Activated naive CD4-positive, alpha-beta T cell treated with anti-CD3 and anti-CD28 coated beads, Interleukin-2, amount 50 U/mL, for 72 hours (primary cell): Measurements from ENCODE around the gene CCBE1. TPM values are rescaled to one million over a fixed set of nuclear protein-coding genes. Genes with fewer than 3 reads are reported as not detected.

Experiments used
- ATAC-seq, 2 donors: fragments of 150-1000 bp; cut with Tn5 transposase; 2 replicates each; pipeline ENCODE4 v1.10.0; 2021; ENCODE audit warnings: mild to moderate bottlenecking in 2 of 2, moderate library complexity in 2 of 2
- DNase-seq, 2 donors: peaks; one replicate each; pipeline ENCODE4 v3.0.0; 2021 to 2022; ENCODE audit warnings: low spot score in 2 of 2
- H3K27ac Mint-ChIP-seq, 2 donors: one replicate each; pipeline ENCODE4 v1.8.0; 2022; ENCODE audit warnings: mild to moderate bottlenecking in 2 of 2, mixed read lengths in 2 of 2
- H3K36me3 Mint-ChIP-seq, 2 donors: one replicate each; pipeline ENCODE4 v1.8.0; 2022; ENCODE audit warnings: mixed read lengths in 2 of 2
- H3K9me3 Mint-ChIP-seq, 2 donors: one replicate each; pipeline ENCODE4 v1.8.0; 2022; ENCODE audit warnings: mixed read lengths in 2 of 2
- total RNA-seq, 2 donors: library from RNA; stranded (reverse); gene quantifications; one replicate each; pipeline ENCODE4 v1.2.3, GENCODE V29; 2022

The CCBE1 gene
- total RNA-seq, 2 donors from 2014 or later = 0.08 to 0.27 TPM

GRCh38 chr18:59696311-59697235, 650 bp downstream of the CCBE1 start:
- Mint-ChIP-seq H3K27ac (no peak overlapping the region), H3K36me3 (peaks cover 0 to 4% of the 10 kb centered on the region in 2 donors), H3K9me3 (no peaks in the 10 kb centered on the region)
- ATAC-seq (peak in 1 of 2 donors; percentile 69), DNase-seq (peak in 1 of 2 donors; percentile 18)

DNA sequence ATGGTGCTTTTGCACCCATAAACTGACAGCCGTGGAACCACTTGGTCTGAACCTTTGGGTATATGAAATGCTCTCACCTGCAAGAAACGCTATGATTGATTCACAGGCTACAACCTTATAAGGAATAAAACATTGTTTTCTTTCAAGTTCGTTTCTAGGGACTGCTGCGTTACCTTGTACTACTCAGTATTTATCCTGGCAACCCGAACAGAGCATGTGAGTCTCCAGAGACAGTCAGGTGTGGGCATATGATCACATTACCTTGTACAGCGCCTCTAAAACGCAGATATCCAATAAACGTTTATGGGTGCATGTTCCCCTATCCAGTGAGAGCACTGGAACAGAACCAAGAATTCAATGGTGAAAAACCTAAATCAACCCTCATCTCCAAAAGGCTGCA, 1.7 kb downstream of the CCBE1 start:
- no peak overlapping the region for H3K27ac Mint-ChIP-seq
- peaks cover 0 to 4% of the 10 kb centered on the region in 2 donors for H3K36me3 Mint-ChIP-seq
- ATAC-seq (no peak), DNase-seq (no peak)
- no peaks in the 10 kb centered on the region for H3K9me3 Mint-ChIP-seq

DNA sequence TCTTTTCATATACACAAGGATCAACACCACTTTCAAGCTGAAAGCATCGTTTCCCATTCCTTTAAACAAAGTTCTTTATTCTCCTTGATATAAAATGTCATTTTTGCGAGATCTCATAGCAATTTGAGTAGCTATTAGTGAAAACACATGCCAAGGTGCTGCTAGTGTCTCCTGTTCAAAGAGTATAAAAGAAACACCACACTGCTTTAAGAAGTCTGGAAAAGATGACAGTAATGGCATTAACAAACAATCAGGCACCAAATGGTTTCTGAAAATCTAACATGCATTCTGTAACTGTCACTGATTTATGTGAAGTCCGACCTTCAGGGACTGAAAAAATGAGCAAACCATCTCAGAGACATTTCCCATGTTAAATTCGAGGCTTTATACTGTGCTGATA, 2.4 kb downstream of the CCBE1 start:
- no peak for DNase-seq
- Mint-ChIP-seq H3K27ac (no peak overlapping the region), H3K9me3 (no peaks in the 10 kb centered on the region), H3K36me3 (peaks cover 0 to 4% of the 10 kb centered on the region in 2 donors)
- no peak for ATAC-seq

DNA sequence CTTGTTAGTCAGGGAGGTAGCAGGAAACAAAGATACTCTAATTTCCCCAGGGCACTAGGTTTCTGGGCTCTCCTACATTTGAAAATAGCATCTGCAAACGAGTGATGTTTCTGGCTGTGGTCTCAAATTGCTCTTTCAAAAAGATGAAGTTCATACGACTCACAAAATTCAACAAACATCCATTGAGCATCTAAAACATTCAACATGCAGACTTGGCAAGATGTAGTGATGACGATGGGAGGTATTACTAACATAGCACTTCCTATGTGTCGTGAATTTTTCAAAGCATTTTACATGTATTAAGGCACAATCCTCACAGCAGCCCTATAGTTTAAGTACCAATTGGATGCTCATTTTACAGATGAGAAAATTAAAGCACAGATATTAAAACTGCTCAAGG, 5.2 kb downstream of the CCBE1 start:
- no peak overlapping the region for H3K27ac Mint-ChIP-seq
- no peaks in the 10 kb centered on the region for H3K36me3 Mint-ChIP-seq
- DNase-seq = no peak
- H3K9me3 Mint-ChIP-seq = no peaks in the 10 kb centered on the region
- ATAC-seq = no peak

GRCh38 chr18:59690996-59691395, 6.2 kb downstream of the CCBE1 start:
- Mint-ChIP-seq H3K27ac (no peak overlapping the region), H3K9me3 (no peaks in the 10 kb centered on the region), H3K36me3 (no peaks in the 10 kb centered on the region)
- ATAC-seq (no peak), DNase-seq (no peak)

DNA sequence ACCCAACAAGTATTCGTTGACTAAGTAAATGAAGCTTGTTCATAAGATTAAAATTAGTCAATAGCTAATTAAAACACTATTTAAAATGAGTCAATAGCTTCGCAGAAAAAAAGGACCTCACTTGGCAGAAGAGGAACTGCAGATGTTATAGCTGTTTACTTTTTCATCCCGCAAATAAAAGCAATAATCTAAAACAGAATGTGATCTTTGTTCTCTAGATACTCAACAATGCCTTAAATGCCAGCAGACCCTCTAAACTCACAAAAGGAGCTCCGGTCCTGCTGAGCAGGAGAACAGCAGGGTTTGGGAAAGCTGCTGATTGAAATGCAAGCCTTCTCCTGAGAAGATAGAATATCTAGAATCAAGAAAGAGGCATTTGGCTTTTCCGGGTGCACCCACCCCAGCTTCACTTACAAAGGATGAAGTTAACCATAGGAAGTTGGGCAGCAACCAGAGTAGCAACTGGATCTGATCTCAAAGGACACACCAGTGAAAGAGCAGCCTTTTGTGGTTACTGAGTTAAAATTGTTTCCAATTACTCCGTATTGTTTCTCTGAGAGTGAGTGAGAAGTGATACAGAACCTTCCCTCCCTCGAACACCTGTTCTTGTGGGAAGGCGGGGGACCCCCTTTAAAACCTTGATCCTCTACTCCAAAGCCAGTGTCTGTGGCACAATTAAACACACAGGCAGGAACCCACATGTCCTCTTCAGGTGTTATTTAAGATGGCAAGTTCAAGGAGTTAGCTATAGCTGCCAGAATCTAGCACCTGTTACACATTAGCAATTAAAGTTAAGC, 6.8 kb downstream of the CCBE1 start:
- ATAC-seq = no peak
- H3K36me3 Mint-ChIP-seq = no peaks in the 10 kb centered on the region
- H3K9me3 Mint-ChIP-seq = no peaks in the 10 kb centered on the region
- H3K27ac Mint-ChIP-seq = no peak overlapping the region
- DNase-seq = no peak

GRCh38 chr18:59689756-59690155, 7.5 kb downstream of the CCBE1 start:
- H3K9me3 Mint-ChIP-seq = no peaks in the 10 kb centered on the region
- H3K36me3 Mint-ChIP-seq = no peaks in the 10 kb centered on the region

GRCh38 chr18:59686260-59686659, 11.0 kb downstream of the CCBE1 start:
- no peaks in the 10 kb centered on the region for H3K9me3 Mint-ChIP-seq
- H3K36me3 Mint-ChIP-seq = no peaks in the 10 kb centered on the region
- DNase-seq (no peak), ATAC-seq (no peak)
- no peak overlapping the region for H3K27ac Mint-ChIP-seq

More at GRCh38 chr18:59689756-59690155, 7.5 kb downstream of the CCBE1 start:
- ATAC-seq (no peak), DNase-seq (no peak)
- H3K27ac Mint-ChIP-seq = no peak overlapping the region

DNA sequence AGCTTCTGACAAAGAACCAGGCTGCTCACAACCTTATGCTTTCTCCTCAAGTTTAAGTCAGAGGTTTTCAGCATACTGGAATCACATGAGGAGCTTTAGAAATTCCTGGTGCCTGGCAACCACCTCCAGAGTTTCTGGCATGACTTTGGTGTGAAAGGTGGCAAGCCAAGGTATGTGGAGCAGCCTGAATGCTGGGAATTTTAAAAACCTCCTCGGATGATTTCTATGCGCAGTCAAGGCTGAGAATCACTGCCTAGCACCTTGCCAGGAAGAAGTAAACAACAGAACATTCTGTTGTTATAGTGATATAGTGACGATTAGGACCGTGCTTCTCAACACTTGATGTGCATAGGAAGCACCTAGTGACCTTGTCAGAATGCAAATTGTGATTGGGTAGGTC, 11.7 kb downstream of the CCBE1 start:
- no peaks in the 10 kb centered on the region for H3K36me3 Mint-ChIP-seq
- no peaks in the 10 kb centered on the region for H3K9me3 Mint-ChIP-seq
- H3K27ac Mint-ChIP-seq = no peak overlapping the region
- ATAC-seq (no peak), DNase-seq (no peak)

GRCh38 chr18:59684777-59685176, 12.4 kb downstream of the CCBE1 start:
- Mint-ChIP-seq H3K27ac (no peak overlapping the region), H3K9me3 (no peaks in the 10 kb centered on the region), H3K36me3 (no peaks in the 10 kb centered on the region)
- DNase-seq (no peak), ATAC-seq (no peak)

DNA sequence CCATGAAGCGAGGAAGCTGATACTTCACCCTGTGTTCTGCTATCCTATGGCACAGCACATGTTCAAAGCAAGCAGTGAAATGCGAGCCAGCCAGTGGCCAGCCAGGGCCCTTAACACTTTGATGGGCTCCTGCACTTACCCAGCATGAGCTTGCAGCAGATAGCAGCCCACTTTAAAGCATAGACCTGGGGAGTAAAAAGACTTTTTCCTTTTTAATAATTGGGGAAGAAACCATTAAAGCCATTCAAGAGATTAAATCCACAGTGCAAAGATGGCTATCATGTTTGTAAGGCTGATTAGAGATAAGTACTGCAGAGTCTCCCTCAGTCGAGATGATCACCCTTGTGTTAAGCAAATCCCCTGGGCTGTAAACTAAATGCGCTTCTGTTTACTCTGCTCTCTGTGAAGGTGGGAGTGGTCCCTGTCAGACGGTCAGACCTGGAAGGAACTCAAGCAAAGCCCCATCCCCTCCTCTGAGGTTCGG, 15.7 kb downstream of the CCBE1 start:
- H3K27ac Mint-ChIP-seq = no peak overlapping the region
- DNase-seq (no peak), ATAC-seq (no peak)
- H3K36me3 Mint-ChIP-seq = no peaks in the 10 kb centered on the region
- H3K9me3 Mint-ChIP-seq = no peaks in the 10 kb centered on the region

GRCh38 chr18:59681051-59681450, 16.2 kb downstream of the CCBE1 start:
- Mint-ChIP-seq H3K27ac (no peak overlapping the region), H3K9me3 (no peaks in the 10 kb centered on the region), H3K36me3 (no peaks in the 10 kb centered on the region)
- DNase-seq = no peak
- ATAC-seq = no peak

DNA sequence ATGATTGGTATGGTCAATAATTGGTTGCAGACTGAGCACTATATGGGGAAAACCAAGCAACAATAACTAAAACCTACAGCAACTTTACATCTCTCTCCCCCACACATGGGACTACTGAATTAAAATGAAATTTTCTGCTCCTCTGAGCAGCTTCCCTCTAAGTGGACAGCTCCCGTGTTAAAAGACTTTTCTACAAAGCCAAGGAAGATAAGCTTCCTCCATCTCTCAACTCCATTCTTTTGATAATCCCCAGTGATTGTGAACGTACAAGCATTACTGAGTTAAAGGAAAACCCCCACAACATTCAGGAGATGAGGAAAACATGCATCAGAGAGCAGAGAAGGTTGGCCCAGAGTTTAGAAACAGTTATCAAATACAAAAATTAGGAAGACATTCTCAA, 21.9 kb downstream of the CCBE1 start:
- no peaks in the 10 kb centered on the region for H3K9me3 Mint-ChIP-seq
- no peak for DNase-seq
- no peaks in the 10 kb centered on the region for H3K36me3 Mint-ChIP-seq
- no peak for ATAC-seq
- H3K27ac Mint-ChIP-seq = no peak overlapping the region

GRCh38 chr18:59674903-59675270, 22.3 kb downstream of the CCBE1 start:
- H3K27ac Mint-ChIP-seq = no peak overlapping the region
- no peaks in the 10 kb centered on the region for H3K36me3 Mint-ChIP-seq
- no peak for DNase-seq
- ATAC-seq = no peak
- H3K9me3 Mint-ChIP-seq = no peaks in the 10 kb centered on the region

DNA sequence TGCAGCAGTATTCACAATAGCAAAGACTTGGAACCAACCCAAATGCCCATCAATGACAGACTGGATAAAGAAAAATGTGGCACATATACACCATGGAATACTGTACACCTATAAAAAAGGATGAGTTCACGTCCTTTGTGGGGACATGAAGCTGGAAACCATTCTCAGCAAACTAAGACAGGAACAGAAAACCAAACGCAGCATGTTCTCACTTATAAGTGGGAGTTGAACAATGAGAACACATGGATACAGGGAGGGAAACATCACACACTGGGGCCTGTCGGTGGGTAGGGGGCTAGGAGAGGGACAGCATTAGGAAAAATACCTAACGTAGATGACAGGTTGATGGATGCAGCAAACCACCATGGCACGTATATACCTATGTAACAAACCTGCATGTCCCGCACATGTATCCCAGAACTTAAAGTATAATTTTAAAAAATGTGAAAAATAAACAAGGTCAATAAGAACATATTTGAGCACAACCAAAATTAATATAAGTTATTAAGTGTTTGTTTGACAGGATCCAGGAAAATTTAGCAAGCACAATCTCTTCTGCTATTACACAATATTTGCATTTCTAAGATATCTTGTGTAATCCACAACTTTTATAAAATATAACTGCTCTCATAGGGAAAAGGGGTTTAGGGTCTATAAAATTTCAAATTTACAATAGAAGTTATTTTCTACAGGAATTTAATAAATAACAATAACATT, 22.9 kb downstream of the CCBE1 start:
- H3K27ac Mint-ChIP-seq = no peak overlapping the region
- H3K9me3 Mint-ChIP-seq = no peaks in the 10 kb centered on the region
- DNase-seq (no peak), ATAC-seq (no peak)
- no peaks in the 10 kb centered on the region for H3K36me3 Mint-ChIP-seq

DNA sequence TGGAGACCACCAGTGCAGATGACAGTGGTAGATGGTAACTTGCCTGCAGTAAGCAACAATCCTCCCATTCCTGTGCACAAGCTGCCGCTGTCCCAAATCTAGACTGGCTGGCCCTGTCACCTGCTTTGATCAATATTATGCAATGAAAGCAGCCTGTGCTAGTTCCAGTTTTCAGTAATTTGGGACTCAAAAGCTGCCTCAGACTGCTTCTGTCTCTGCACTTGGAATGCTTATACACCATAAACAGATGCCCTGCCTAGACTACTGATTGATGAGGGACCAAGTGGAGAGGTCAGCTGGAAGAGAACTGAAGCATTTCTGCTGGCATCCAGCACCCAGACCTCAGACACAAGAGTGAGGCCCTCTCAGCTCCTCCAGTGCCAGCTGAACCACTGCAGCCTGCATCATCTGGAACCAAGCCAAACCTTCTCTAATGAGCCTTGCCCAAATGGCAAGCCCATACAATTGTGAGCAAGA, 24.9 kb downstream of the CCBE1 start:
- H3K36me3 Mint-ChIP-seq = no peaks in the 10 kb centered on the region
- no peak overlapping the region for H3K27ac Mint-ChIP-seq
- no peak for DNase-seq
- ATAC-seq = no peak
- no peaks in the 10 kb centered on the region for H3K9me3 Mint-ChIP-seq

- DNase-seq = no peak
- no peak for ATAC-seq
- H3K27ac Mint-ChIP-seq = no peak overlapping the region
- no peaks in the 10 kb centered on the region for H3K36me3 Mint-ChIP-seq
- H3K9me3 Mint-ChIP-seq = no peaks in the 10 kb centered on the region
Measured at GRCh38 chr18:59671551-59671950, 25.7 kb downstream of the CCBE1 start.
